GM18499 (cell line): ENCODE results near the gene PRKCE.

Experiments used
- ATAC-seq: cut with Tn5 transposase; IDR thresholded peaks from one replicate; pipeline ENCODE4 v1.9.1; 2021; ENCODE audit warnings: moderate number of reproducible peaks; ENCODE audit not compliant: insufficient read depth, unreplicated experiment

The PRKCE gene

DNA sequence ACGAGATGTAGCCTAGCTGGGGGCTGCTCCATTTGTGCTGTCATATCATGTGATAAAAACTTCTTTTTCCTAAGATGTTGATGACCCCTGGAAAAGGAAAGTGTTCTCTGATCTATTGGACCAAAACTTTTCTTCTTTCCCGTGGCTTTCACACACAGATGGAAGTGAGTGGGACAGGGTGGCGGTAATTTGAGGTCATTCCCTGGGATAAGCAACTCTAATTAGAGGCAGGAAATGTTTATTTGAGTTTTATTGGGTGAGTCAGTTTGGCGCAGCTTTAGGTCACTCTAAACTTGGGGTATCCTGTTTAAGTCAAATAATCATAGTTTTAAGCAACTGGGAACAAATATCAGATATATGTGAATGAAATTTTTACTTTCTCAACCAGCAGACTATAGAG is 424.8 kb downstream of the PRKCE start:
- no peak for ATAC-seq

GRCh38 chr2:46076875-46077274 is 425.4 kb downstream of the PRKCE start:
- ATAC-seq: no peak

- no peak for ATAC-seq
Measured at GRCh38 chr2:46077522-46078107, 426.1 kb downstream of the PRKCE start.

GRCh38 chr2:46079985-46080560 is 428.6 kb downstream of the PRKCE start:
- ATAC-seq: no peak

DNA sequence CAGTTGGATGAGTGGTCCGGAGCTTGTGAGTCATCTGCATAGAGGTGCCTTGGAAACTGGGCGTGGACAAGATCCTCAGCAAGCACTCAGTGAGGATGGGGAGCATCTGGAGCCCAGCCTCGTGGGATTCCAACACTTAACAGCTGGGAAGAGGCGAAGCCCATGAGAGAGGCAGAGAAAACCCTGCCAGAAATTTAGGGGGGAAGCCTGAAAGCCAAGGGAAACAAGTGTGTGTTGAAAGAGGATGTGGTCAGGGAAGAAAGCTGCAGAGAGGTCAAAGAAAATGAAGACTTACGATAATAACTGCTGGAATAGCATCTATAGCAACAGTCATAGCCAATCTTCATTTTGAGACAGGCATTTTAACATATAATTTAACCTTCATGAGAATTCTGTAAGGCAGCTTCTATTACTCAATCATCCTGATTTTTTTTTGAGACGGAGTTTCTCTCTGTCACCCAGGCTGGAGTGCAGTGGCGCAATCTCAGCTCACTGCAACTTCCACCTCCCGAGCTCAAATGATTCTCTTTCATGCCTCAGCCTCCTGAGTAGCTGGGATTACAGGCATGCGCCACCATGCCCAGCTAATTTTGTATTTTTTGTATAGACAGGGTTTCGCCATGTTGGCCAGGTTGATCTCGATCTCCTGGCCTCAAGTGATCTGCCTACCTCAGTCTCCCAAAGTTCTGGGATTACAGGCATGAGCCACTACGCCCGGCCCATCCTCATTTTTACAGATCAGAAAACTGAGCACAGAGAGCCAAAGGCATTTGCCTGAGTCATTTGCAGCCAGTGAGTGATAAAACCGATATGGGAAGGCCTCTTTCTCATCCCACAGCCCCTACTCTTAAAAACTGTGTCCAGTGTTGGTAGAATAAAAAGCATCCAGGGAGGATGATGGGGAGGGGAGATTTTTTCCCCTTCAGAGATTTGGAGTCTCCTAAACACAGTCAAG is 431.3 kb downstream of the PRKCE start:
- ATAC-seq: no peak

- ATAC-seq: no peak
Measured at GRCh38 chr2:46086578-46087070, 435.1 kb downstream of the PRKCE start.

- ATAC-seq: no peak
Measured at GRCh38 chr2:46087492-46087891, 436.0 kb downstream of the PRKCE start.

DNA sequence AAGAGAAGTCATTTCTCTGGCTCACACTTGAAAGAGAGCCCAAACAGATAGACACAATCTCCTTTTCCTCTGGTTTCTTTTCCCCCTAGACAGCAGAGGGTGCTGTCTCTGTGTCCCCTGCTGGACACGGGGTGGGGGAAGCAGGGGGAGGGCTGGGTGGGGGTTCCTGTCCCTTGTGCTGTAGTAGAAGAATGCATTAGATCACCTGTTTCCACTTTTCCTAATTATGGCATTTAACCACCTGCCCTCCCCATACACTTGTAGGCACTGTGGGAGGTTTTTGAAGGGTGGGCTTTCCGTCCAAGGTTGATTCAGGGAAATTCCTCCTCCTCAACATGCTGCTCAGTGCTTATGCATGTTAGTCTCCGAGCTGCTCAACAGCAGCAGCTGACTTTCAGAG is 439.5 kb downstream of the PRKCE start:
- no peak for ATAC-seq

- ATAC-seq: no peak
Measured at GRCh38 chr2:46091961-46092667, 440.6 kb downstream of the PRKCE start.

- no peak for ATAC-seq
Measured at GRCh38 chr2:46094689-46095088, 443.2 kb downstream of the PRKCE start.

- ATAC-seq: no peak
Measured at GRCh38 chr2:46095830-46096229, 444.4 kb downstream of the PRKCE start.

GRCh38 chr2:46096260-46096659 is 444.8 kb downstream of the PRKCE start:
- no peak for ATAC-seq

GRCh38 chr2:46097714-46098480 is 446.4 kb downstream of the PRKCE start:
- no peak for ATAC-seq

DNA sequence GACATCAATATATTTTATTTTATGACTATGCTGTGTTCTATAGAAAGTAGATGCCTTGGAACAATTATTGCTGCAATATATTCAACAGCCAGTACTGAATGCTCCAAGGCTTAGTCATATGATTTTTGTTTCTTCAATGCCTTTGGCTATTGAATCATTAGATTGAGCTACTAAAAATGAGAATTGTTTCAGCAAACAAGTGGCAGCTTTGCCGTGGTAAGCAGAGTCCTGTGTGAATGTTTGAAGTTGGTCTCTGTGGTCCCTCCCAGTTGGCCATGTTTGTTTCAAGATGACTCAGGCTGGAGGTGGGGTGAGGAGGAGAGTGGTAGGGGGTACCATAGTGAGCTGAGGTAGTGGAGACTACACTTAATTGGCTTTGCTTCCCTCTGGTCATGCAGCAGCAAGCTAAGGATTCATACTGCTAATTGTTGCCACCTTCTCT is 447.2 kb downstream of the PRKCE start:
- ATAC-seq: no peak

DNA sequence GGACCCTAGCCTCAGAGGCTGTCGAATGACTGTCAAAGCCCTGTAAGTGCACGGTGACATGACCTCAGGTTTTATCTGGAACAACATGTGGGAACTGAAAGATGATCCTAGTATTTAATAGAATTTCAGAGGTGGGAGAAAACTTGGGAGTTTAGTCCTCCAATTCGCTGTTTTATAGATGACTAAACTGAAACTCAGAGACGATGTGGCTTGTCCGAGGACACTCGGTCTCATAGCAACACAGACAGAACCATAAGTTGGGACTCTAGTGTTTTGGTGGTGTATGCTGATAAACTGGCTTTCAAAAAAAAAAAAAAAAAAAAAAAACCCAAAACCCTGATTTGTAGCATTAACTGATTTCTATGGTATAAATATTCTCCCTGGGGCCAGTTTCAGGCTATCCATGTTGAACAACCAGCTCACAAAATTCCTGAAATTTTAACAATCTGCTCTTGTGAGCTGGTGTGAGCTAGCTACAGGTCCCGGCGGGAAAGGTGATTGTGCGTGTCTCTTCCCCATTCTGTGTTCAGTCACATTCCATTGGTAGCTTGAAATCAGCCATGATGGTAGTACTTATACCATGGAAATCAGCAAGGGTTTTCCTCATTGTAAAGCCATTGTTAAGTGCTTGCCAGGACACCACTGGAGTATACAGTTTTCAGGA is 450.2 kb downstream of the PRKCE start:
- no peak for ATAC-seq

GRCh38 chr2:46106690-46107089 is 455.2 kb downstream of the PRKCE start:
- ATAC-seq: no peak

GRCh38 chr2:46114996-46115395 is 463.5 kb downstream of the PRKCE start:
- no peak for ATAC-seq

DNA sequence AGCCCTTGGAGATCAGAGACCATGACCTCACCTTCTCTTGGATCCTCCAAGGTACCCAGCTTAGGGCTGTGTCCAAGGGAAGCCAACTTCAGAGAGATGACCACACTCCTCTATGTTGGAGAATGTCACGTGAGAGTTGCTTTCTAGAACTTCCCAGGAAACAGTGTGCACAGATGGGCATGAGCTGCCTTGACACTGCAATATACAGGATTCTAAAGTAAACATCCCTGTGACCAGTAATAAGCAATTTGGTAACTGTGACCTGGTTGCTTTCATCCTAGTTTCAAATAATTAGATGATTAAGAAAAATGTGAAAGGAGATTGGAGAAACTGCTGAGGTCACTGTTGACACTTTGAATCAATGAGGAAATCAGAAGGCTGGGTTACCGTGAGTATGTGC is 464.7 kb downstream of the PRKCE start:
- ATAC-seq: no peak

DNA sequence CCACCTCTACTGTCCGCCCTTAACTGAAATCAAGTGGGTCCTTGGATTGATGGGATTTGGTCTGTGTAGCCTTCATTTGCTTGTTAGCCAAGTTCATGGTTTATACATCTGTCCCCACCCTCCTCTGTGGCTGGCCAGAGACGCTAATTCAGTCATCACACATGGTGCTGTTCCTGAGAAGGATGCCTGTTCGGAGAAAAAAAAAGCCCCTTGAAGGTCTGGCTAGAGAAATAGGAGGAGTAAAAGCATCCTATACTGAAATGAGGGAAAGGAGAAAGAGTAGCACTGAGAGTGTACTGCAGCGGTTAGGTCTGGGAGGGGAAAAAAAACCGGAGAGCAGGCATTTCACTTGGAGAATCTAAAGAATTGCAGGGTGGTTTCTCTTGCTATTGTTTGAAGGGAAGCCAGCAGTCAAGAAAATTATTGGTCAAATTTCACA is 465.1 kb downstream of the PRKCE start:
- no peak for ATAC-seq
